Stimulated activated CD4-positive, alpha-beta T cell treated with anti-CD3 and anti-CD28 coated beads, Interleukin-15, amount 100 ng/mL, for 24 hours (primary cell): Measurements from ENCODE around the gene CTRB1.

Experiments
- DNase-seq: peaks from one replicate; pipeline ENCODE4 v3.0.0-alpha.2; 2020

CTRB1 gene

DNA sequence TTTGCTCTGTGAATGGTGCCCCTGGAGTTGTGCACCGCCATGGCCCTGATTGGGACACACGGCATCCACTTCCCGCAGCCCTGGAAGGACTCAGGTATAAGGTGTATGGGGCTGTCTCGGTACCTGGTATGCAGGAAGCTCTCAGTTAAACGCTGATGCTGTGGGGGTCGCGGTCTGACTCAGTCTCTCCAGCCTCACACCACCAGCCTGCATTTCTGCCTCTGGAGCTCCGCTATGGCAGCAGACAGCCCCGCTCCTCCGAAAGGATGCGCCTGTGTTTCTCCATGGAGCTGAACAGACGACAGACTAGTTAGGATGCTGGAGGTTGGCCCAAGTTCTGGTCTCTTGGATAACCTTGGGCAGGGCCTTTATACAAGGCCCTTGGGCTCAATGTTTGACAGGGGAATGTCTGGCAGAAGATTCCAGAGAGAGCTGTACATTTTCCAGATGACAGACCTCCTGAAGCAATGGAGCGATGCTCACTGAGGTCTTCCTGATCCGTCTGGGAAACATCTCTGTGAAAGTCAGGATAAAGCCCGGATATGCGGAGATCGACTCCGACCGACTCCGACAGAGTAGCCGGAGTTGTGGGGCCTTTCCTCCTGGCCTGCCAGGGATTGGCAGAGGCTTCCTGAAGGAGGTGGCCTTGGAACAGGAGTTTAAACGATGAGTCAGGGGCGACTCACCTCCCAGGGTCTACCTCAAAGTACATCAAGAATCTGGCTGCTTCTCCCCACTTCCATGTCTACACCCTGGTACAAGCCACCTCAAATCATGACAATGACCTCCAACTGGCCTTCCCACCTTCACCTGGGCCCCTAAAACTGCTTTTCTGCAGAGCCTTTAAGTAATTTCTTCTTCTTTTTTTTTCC is 54.5 kb downstream of the CTRB1 start:
- DNase-seq, result no peak
